HG03469 (cell line): Measurements from ENCODE around the gene LRRC49.
"Not testable (repeated sequence)": the region's sequence is repeated elsewhere in the genome, so short reads cannot be mapped to it uniquely, and the experiment has no call there.

Experiments used
- ATAC-seq: cut with Tn5 transposase; IDR thresholded peaks from one replicate; pipeline ENCODE4 v1.9.1; 2021; ENCODE audit warnings: mild to moderate bottlenecking, moderate library complexity, moderate number of reproducible peaks; ENCODE audit not compliant: unreplicated experiment

LRRC49 gene

GRCh38 chr15:70892002-70892911 lies at the start of gene LRRC49, which contains the start of gene THAP10:
LRRC49 (plus strand) TSS chr15:70892826; CDS start chr15:70892895, 69 bp downstream.
THAP10 (minus strand) TSS chr15:70892433; CDS start chr15:70892272, 161 bp downstream.
- no peak for ATAC-seq

- ATAC-seq: no peak
These were observed 46.8 kb upstream of the LRRC49 start for GRCh38 chr15:70845602-70846360.

GRCh38 chr15:70851889-70852288 lies 40.7 kb upstream of the LRRC49 start:
- no peak for ATAC-seq

- no peak for ATAC-seq
These were observed 39.9 kb upstream of the LRRC49 start for GRCh38 chr15:70852501-70853317.

GRCh38 chr15:70853318-70853972 lies 39.2 kb upstream of the LRRC49 start:
- no peak for ATAC-seq

GRCh38 chr15:70853973-70854665 lies 38.5 kb upstream of the LRRC49 start, which contains the start of gene LARP6:
LARP6 (minus strand) TSS chr15:70854157; CDS start chr15:70854088, 69 bp downstream.
- no peak for ATAC-seq

GRCh38 chr15:70854666-70854976 lies 38.0 kb upstream of the LRRC49 start:
- ATAC-seq: no peak

- no peak for ATAC-seq
These were observed 36.9 kb upstream of the LRRC49 start for GRCh38 chr15:70855764-70856163.

GRCh38 chr15:70856177-70856883 lies 36.3 kb upstream of the LRRC49 start:
- no peak for ATAC-seq

- no peak for ATAC-seq
These were observed 35.6 kb upstream of the LRRC49 start for GRCh38 chr15:70856884-70857561.

- ATAC-seq: no peak
These were observed 34.9 kb upstream of the LRRC49 start for GRCh38 chr15:70857562-70858285.

GRCh38 chr15:70858614-70859321 lies 33.9 kb upstream of the LRRC49 start:
- ATAC-seq: not testable (repeated sequence)

GRCh38 chr15:70859322-70859908 lies 33.2 kb upstream of the LRRC49 start:
- no peak for ATAC-seq

GRCh38 chr15:70859998-70860397 lies 32.6 kb upstream of the LRRC49 start:
- no peak for ATAC-seq

GRCh38 chr15:70863450-70864218 lies 29.0 kb upstream of the LRRC49 start:
- ATAC-seq: no peak

GRCh38 chr15:70866982-70867641 lies 25.5 kb upstream of the LRRC49 start:
- ATAC-seq: no peak
